GM20431 (cell line): ENCODE measurements around the gene FANCD2OS.
"Not testable (repeated sequence)": the region's sequence is repeated elsewhere in the genome, so short reads cannot be mapped to it uniquely, and the experiment has no call there.

Source experiments
- in situ Hi-C: fragments of 300-500 bp; cut with MseI, MboI; formaldehyde crosslinking; loops from one replicate; pipeline ENCODE4 v1.15.0; 2020; ENCODE audit warnings: low sequenced_read_pairs; ENCODE audit not compliant: unreplicated experiment

FANCD2OS gene

DNA sequence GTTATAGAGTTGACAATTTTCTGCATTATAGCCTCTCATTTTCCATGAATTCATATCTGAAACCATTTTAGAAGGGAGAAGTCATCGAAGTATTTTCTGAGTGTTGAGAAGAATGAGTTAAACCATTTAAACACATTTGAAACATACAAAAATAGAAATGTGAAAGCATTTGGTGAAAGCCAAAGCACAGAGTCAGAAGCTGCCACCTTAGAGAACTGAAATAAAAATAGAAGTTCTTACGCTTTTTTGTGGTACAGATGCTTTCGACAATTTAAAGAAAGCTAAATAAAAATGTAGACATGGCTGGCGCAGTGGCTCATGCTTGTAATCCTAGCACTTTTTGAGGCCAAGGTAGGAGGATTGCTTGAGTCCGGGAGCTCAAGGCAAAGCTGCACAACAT, 9.0 kb downstream of the FANCD2OS start:
- in situ Hi-C loops: no loop called here

- in situ Hi-C loops: no loop called here
These were observed 14.4 kb downstream of the FANCD2OS start for GRCh38 chr3:10093678-10094077.

DNA sequence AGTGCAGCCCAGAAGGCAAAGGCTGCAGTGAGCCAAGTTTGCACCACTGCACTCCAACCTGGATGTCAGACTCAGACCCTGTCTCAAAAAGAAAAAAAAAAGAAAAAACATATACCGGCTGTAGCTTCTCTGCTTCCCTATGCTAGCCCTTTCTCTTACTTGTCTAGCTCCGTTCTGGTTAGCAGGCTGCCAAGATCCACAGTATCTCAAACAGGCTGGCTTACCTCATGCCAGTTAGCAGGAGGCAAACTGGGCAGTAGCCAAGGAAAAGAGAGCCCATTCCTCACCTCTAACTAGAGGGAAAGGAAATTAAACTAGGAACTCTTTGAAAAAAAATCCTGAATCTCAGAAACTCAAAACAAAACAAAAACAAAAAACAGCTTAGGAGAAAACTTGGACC, 16.7 kb downstream of the FANCD2OS start:
- in situ Hi-C loops: not testable (repeated sequence)

DNA sequence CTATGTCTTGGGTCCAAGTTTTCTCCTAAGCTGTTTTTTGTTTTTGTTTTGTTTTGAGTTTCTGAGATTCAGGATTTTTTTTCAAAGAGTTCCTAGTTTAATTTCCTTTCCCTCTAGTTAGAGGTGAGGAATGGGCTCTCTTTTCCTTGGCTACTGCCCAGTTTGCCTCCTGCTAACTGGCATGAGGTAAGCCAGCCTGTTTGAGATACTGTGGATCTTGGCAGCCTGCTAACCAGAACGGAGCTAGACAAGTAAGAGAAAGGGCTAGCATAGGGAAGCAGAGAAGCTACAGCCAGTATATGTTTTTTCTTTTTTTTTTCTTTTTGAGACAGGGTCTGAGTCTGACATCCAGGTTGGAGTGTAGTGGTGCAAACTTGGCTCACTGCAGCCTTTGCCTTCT, 17.3 kb downstream of the FANCD2OS start:
- in situ Hi-C loops: not testable (repeated sequence)

DNA sequence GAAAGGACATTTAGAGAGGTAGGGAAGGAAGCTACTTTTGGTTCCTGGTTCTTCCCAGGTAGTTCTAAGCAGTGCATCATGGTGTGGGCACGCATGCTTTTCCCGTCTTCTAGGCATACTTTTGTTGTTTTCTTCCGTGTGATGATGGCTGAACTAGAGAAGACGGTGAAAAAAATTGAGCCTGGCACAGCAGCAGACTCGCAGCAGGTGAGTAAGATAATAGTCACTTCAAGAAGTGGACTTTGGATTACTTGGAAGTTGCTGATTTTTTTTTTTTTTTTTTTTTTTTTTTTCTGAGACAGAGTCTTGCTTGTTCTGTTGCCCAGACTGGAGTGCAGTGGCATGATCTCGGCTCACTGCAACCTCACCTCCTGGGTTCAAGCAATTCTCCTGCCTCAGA, 17.9 kb downstream of the FANCD2OS start:
- in situ Hi-C loops: no loop called here

GRCh38 chr3:10088256-10088655, 19.8 kb downstream of the FANCD2OS start:
- in situ Hi-C loops: no loop called here

GRCh38 chr3:10085738-10086137, 22.3 kb downstream of the FANCD2OS start:
- in situ Hi-C loops: no loop called here

GRCh38 chr3:10081871-10082270, 26.2 kb downstream of the FANCD2OS start:
- in situ Hi-C loops: no loop called here

GRCh38 chr3:10074666-10075065, 33.4 kb downstream of the FANCD2OS start:
- in situ Hi-C loops: no loop called here

- in situ Hi-C loops: not testable (repeated sequence)
These were observed 38.0 kb downstream of the FANCD2OS start for GRCh38 chr3:10070077-10070476.

- in situ Hi-C loops: no loop called here
These were observed 53.0 kb downstream of the FANCD2OS start for GRCh38 chr3:10055097-10055496.
